ENCODE measurements around the gene FOXC1.

The FOXC1 gene

DNA sequence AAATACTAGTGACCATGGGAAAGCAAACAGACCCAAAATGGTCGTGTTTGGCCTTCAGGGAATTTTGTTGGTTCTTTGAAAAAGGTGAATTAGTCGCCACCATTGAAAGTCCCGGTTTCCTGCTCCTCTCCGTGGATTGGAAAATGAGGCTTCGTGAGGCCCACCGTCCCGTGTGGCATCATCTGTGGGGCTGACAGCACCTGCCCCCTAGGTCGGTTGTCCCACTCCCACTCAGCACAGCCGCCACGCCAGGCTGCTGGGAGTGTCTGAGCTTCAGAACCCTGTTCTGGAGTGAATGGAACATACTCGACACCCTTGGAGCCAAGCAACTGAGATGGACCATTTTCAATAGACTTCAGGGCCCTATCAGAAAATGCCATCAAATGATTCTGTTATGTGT is 33.0 kb upstream of the FOXC1 start:
- ChIA-PET CTCF (interaction anchor here (2.0 kb wide), 1 partner anchor 19 kb away, joined by 9 read pairs; no protein-coding TSS in a partner anchor), POLR2A (no interaction called here)
- no peak overlapping the region for H3K4me3 ChIP-seq (ENCODE audit: low read depth, low read length)

DNA sequence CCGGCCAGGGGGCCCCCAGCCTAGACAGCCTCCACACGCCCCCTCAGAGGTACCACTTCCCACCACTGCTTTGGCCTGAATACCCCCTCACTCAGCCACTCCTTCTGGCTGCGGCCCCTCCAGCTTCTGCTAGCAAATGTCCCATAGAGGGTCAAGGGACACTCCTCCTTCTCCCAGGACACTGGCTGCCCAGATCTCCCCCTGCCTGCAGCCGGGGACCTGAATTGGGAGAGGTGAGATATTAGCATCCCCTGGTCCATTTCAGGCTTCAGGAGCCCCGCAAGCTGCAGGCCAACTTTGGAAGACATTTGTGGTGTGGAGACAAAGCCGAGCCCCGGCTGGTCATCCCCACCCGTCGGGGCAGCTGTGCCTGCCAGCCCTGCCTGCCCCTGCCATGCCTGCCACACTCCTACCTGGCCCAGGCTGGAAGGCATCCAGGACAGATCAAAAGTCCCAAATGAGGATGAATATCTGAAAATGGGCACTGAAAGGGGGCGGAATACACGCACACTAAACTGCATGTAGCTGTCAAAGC is 32.5 kb upstream of the FOXC1 start:
- H3K4me3 ChIP-seq (ENCODE audit: low read depth, low read length) = no peak overlapping the region
- CTCF ChIA-PET = interaction anchor here (1.1 to 2.0 kb wide), 3 partner anchors 19 to 1117 kb away, joined by 3 to 9 read pairs (median 3); no protein-coding TSS in a partner anchor
- no peak for DNase-seq (ENCODE audit: low read depth, low spot score)
- TF ChIP-seq, protein P1, sequence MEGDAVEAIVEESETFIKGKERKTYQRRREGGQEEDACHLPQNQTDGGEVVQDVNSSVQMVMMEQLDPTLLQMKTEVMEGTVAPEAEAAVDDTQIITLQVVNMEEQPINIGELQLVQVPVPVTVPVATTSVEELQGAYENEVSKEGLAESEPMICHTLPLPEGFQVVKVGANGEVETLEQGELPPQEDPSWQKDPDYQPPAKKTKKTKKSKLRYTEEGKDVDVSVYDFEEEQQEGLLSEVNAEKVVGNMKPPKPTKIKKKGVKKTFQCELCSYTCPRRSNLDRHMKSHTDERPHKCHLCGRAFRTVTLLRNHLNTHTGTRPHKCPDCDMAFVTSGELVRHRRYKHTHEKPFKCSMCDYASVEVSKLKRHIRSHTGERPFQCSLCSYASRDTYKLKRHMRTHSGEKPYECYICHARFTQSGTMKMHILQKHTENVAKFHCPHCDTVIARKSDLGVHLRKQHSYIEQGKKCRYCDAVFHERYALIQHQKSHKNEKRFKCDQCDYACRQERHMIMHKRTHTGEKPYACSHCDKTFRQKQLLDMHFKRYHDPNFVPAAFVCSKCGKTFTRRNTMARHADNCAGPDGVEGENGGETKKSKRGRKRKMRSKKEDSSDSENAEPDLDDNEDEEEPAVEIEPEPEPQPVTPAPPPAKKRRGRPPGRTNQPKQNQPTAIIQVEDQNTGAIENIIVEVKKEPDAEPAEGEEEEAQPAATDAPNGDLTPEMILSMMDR (IDR thresholded peaks at IDR 0.05; ENCODE audit: insufficient read depth, low read length, missing control alignments) = no peak
- POLR2A ChIA-PET = no interaction called here

More for the DNA sequence above, 33.0 kb upstream of the FOXC1 start:
- no peak for DNase-seq (ENCODE audit: low read depth, low spot score)
- TF ChIP-seq, protein P1 (IDR thresholded peaks at IDR 0.05; ENCODE audit: insufficient read depth, low read length, missing control alignments) = no peak

DNA sequence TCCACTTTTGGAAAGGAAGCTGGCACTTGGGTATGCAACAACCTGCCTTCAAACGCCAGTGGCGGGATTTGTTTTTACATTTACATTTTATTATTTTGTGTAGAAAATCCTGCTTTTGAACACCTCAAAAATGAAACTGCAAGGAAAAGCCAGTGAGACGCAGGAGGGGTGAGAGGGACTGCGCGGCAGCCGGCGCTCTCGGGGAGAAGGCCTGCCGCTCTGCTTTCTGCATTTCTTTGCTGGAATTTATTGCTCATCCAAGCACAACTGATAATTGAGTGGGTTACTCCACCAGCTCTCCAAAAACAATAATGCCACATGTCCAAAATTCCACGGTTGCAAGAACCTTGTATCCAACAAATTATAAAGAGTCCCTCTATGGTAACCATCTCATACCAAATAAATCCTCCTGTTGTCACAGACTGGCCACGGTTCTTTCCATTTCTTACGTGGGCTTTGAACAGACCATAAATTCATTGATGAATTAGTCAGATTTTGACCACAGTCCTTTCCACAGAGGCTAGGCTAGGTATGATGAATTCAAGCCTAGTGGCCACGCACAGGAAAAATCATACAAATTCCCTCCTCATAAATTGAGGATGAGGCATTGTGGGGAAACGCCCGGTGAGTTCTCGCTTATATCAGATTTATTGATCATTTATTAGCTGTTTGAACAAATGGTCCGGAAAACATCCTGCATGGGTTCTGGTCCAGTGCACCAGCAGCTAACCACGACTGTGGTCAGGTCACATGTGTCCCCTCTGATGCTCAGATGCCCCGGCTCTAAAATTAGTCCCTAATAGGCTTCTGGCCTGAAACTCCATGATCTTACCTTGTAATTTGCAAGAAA is 31.6 kb upstream of the FOXC1 start:
- TF ChIP-seq, protein P1 (IDR thresholded peaks at IDR 0.05; ENCODE audit: insufficient read depth, low read length, missing control alignments) = no peak
- no peak for DNase-seq (ENCODE audit: low read depth, low spot score)
- CTCF ChIA-PET = interaction anchor here (1.1 to 2.0 kb wide), 3 partner anchors 18 to 1116 kb away, joined by 3 to 9 read pairs (median 3); no protein-coding TSS in a partner anchor
- POLR2A ChIA-PET = no interaction called here
- H3K4me3 ChIP-seq (ENCODE audit: low read depth, low read length) = no peak overlapping the region

DNA sequence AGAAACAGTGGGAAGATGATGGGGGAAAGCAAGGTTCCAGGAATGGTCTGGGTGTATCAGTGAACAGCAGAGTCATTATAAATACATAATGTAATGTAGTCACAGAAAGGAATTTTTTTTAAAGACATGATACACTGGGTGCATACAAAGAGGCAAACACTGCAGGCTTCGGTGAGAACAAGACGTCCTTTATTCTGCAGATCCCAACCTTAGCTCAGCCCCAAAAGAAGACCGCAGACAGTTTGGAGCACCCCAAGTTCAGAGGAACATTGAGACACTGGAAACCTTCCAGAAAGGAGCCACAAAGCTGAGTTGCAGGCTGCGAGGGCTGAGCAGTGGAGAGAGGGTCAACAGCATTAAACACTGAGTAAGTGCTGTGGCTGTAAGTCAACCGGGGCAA is 30.6 kb upstream of the FOXC1 start:
- TF ChIP-seq, protein P1 (IDR thresholded peaks at IDR 0.05; ENCODE audit: insufficient read depth, low read length, missing control alignments) = no peak
- ChIA-PET POLR2A (no interaction called here), CTCF (interaction anchor here (1.2 to 1.3 kb wide), 2 partner anchors 24 to 1055 kb away, joined by 3 to 6 read pairs; no protein-coding TSS in a partner anchor)
- no peak for DNase-seq (ENCODE audit: low read depth, low spot score)
- H3K4me3 ChIP-seq (ENCODE audit: low read depth, low read length) = no peak overlapping the region

DNA sequence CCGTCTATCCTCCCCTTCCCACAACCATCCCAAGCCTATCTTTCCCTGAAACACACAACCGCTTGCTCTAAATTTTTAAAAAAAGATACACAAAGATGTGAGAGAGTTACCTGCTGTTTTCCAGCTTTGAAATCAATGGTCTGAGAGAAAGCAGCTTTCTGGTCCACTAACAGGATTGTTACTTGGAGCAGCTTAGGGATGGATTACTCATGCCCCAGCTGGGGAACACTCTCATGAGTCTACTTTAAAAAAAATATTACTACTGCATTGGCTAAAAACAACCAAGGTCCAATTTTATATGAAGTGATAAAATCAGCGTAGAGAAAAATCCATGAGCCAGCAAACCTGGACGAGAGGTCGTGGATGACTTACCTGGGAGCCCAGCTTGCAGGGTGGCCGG is 29.6 kb upstream of the FOXC1 start:
- ChIA-PET POLR2A (no interaction called here), CTCF (interaction anchor here (0.9 to 1.3 kb wide), 4 partner anchors 10 to 1054 kb away, joined by 3 to 6 read pairs (median 4); no protein-coding TSS in a partner anchor)
- TF ChIP-seq, protein P1 (IDR thresholded peaks at IDR 0.05; ENCODE audit: insufficient read depth, low read length, missing control alignments) = no peak
- no peak for DNase-seq (ENCODE audit: low read depth, low spot score)
- H3K4me3 ChIP-seq (ENCODE audit: low read depth, low read length) = no peak overlapping the region

DNA sequence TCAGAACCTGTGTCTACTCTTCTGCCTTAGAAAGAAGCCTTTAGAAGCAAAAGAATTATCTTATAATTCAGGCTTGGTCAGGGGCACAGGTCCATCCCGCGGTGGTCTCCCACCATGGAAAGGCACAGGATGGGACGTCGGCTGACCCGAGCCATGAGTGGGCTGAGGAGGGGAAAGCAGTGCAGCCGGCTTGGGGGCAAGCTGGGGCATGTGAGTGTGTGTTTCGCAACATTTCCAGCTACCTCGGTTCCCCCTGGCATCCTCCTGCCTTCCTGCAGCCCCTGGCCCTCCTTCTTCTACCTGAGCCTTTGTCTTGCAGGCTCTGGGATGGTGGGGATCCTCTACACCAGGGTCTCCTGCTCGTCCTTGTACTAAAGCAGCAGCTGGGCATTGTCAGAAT is 29.1 kb upstream of the FOXC1 start:
- POLR2A ChIA-PET = no interaction called here
- DNase-seq (ENCODE audit: low read depth, low spot score) = no peak
- TF ChIP-seq, protein P1 (IDR thresholded peaks at IDR 0.05; ENCODE audit: insufficient read depth, low read length, missing control alignments) = no peak
- no peak overlapping the region for H3K4me3 ChIP-seq (ENCODE audit: low read depth, low read length)
- CTCF ChIA-PET = interaction anchor here (0.9 to 1.7 kb wide), 4 partner anchors 9 to 26 kb away, joined by 4 to 6 read pairs (median 4); no protein-coding TSS in a partner anchor
